Measurements from ENCODE around the gene PRRT3. TPM values are rescaled to one million over a fixed set of nuclear protein-coding genes. Genes with fewer than 3 reads are reported as not detected.

The PRRT3 gene
- total and polyA plus RNA-seq, 2 donors (not counting 3 experiments of a cell fraction or from before 2014, with no cell fraction given): 1.5 TPM

- dilution Hi-C loops (cut with MboI; ENCODE audit: extremely low pct_ligation_motif_present, low sequenced_read_pairs) (no loop called here), intact Hi-C loops (cut with micrococcal nuclease) (loop anchor here (1.0 to 10.0 kb wide), 11 partner anchors 13 to 802 kb away; partner anchors contain the start of genes FANCD2, IL17RC, JAGN1 and RPUSD3)
- H3K9ac ChIP-seq (replicated peaks; ENCODE audit: extremely low read depth, insufficient read depth, low read length): peak overlapping the region; percentile 91
- TF ChIP-seq FOS (IDR thresholded peaks at IDR 0.05; ENCODE audit: borderline replicate concordance, insufficient read depth, low read length) (peak; percentile 26), JUN (IDR thresholded peaks at IDR 0.05; ENCODE audit: borderline replicate concordance, insufficient read depth, insufficient read length, low read depth) (no peak), POLR2AphosphoS5 (IDR thresholded peaks at IDR 0.05; ENCODE audit: insufficient read depth, low read depth, low read length) (peak; percentile 42), CTCF (IDR thresholded peaks at IDR 0.05; ENCODE audit: extremely low read depth in 1 of 2, insufficient read depth in 1 of 2, low read depth in 1 of 2, low read length in 2 of 2) (peak; percentile 75 to 91)
- no peaks in the 10 kb centered on the region for H3K9me3 ChIP-seq (replicated peaks; ENCODE audit: control insufficient read depth, insufficient read depth, low read length)
- BruUV-seq (replicated peaks): no TSS peak
- H3K36me3 ChIP-seq (ENCODE audit: control insufficient read depth in 2 of 2, extremely low read depth in 1 of 2, insufficient read depth in 2 of 2, low read length in 2 of 2): peaks cover 2 to 10% of the 10 kb centered on the region in 2 experiments
- no peaks in the 10 kb centered on the region for H3K9me1 ChIP-seq (replicated peaks; ENCODE audit: control insufficient read depth, extremely low read depth, insufficient read depth, low read length)
- DNase-seq (ENCODE audit: low read depth, low spot score) (peak; percentile 84), FAIRE-seq (no peak)
- H3K4me1 ChIP-seq (ENCODE audit: control insufficient read depth, extremely low read depth, insufficient read depth, low read length): peaks cover 16% of the 10 kb centered on the region
- H4K20me1 ChIP-seq (replicated peaks; ENCODE audit: control insufficient read depth, extremely low read depth, insufficient read depth, low read length): no peaks in the 10 kb centered on the region
- H2AFZ ChIP-seq (ENCODE audit: low read depth, low read length): peak overlapping the region; percentile 95
- ChIA-PET CTCF (interaction anchor here (0.6 to 4.0 kb wide), 41 partner anchors 9 to 806 kb away, joined by 3 to 105 read pairs (median 4); partner anchors contain the start of genes ARPC4, FANCD2, IL17RC and IL17RE), POLR2A (interaction anchor here (1.0 to 1.9 kb wide), 5 partner anchors 14 to 140 kb away, joined by 3 to 14 read pairs (median 3); partner anchors contain the start of genes ARPC4 and JAGN1)
- H3K4me2 ChIP-seq (ENCODE audit: insufficient read depth, low read length): peak overlapping the region; percentile 64
- H3K27ac ChIP-seq (ENCODE audit: insufficient read depth, low read depth, low read length): peak overlapping the region; percentile 85
- H3K4me3 ChIP-seq (replicated peaks in 1 of 3; ENCODE audit: insufficient read depth in 1 of 3, low read depth in 1 of 3, low read length in 3 of 3): peak overlapping the region; percentile 19 to 76 (median 55)
- no peaks in the 10 kb centered on the region for H3K27me3 ChIP-seq (ENCODE audit: control insufficient read depth in 2 of 2, insufficient read depth in 2 of 2, low read length in 2 of 2)
- no peaks in the 10 kb centered on the region for H3K79me2 ChIP-seq (ENCODE audit: control insufficient read depth, insufficient read depth, low read length)
Measured at GRCh38 chr3:9932843-9933560, 19.2 kb downstream of the PRRT3 start.
